ENCODE results near the gene PTBP1. TPM values are rescaled to one million over a fixed set of nuclear protein-coding genes. Genes with fewer than 3 reads are reported as not detected.

The PTBP1 gene
- total and polyA plus RNA-seq, 9 of the 15 experiments (the other 6 are each of a cell fraction or from before 2014, with no cell fraction given): 14.0 to 759 (median 234) TPM

DNA sequence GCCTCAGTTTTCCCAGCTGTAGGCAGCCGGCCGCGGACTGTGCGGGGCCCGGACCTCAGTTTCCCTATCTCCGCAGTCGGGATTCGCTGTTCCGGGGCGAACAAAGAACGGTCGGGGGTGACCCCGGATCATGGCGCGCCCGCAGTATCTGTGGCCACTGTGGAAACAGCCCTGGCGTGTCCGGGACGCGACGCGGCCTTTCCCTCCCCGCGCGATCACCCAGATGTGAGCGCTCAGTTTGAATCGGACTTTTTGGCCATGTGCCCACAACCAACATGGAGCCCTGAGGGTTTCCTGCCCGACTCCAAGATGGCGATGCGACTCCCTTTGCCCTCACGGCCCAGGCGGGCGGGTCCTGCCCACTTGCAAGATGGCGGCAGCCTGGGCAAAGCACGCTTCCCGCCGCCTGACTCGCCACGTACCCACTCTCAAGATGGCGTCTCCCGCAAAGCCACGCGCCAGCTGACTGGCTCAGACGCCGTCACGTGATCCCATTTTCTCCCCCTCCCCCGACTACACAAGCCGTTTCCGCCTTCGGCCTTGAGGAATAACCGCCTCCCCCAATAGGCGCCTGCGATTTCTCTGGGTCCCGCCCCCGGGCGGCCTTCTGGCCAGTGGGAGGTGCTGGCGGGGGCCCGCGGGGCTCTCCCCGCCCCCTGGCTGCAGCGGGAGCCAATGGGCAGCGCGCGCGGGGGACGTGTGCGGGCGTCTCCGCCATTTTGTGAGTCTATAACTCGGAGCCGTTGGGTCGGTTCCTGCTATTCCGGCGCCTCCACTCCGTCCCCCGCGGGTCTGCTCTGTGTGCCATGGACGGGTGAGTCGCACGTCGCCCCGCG lies at the start of gene PTBP1 (continued):
- TF ChIP-seq, protein P1, sequence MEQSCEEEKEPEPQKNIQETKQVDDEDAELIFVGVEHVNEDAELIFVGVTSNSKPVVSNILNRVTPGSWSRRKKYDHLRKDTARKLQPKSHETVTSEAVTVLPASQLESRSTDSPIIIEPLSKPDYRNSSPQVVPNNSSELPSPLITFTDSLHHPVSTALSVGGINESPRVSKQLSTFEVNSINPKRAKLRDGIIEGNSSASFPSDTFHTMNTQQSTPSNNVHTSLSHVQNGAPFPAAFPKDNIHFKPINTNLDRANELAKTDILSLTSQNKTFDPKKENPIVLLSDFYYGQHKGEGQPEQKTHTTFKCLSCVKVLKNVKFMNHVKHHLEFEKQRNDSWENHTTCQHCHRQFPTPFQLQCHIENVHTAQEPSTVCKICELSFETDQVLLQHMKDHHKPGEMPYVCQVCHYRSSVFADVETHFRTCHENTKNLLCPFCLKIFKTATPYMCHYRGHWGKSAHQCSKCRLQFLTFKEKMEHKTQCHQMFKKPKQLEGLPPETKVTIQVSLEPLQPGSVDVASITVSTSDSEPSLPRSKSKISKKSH (CRISPR knock-in tag; IDR thresholded peaks at IDR 0.05): no peak
- TF ChIP-seq ZNF584 (CRISPR knock-in tag; IDR thresholded peaks at IDR 0.05; ENCODE audit: low read depth) (peak; percentile 89), ELF4 (CRISPR knock-in tag; IDR thresholded peaks at IDR 0.05) (peak; percentile 92), SMAD3 (CRISPR knock-in tag; conservative IDR thresholded peaks at IDR 0.05) (0 out of 2 replicates have a peak, but pooled peaks have one; percentile 32), ARHGAP35 (IDR thresholded peaks at IDR 0.05; ENCODE audit: partially characterized antibody) (no peak), ETV6 (IDR thresholded peaks at IDR 0.05; ENCODE audit: borderline replicate concordance in 1 of 2, low read depth in 2 of 2, low read length in 1 of 2) (0 out of 4 replicates have a peak, but pooled peaks of 1 of the 2 experiments have one; percentile 27), ETV6 (CRISPR knock-in tag; IDR thresholded peaks at IDR 0.05; ENCODE audit: borderline replicate concordance) (no peak), SRSF1 (IDR thresholded peaks at IDR 0.05; ENCODE audit: low read depth, low read length) (no peak), POU5F1 (IDR thresholded peaks at IDR 0.05; ENCODE audit: borderline replicate concordance, low read depth, low read length, partially characterized antibody) (no peak), ARID2 (IDR thresholded peaks at IDR 0.05) (no peak), SPI1 (IDR thresholded peaks at IDR 0.05; ENCODE audit: borderline replicate concordance, low read depth, low read length) (no peak), ZBTB1 (CRISPR knock-in tag; IDR thresholded peaks at IDR 0.05; ENCODE audit: borderline replicate concordance, low read depth) (peak; percentile 69; the same call in 1 of the 2 replicates), SMAD2 (IDR thresholded peaks at IDR 0.05; ENCODE audit: low read depth, low read length) (no peak), ZNF507 (tag; conservative IDR thresholded peaks at IDR 0.05) (no peak), MAZ (CRISPR knock-in tag; conservative IDR thresholded peaks at IDR 0.05 in 1 of 2, IDR thresholded peaks at IDR 0.05 in 1 of 2) (peak; percentile 91 to 92), MCM3 (IDR thresholded peaks at IDR 0.05) (no peak), ZNF133 (CRISPR knock-in tag; IDR thresholded peaks at IDR 0.05) (no peak), IFI16 (CRISPR knock-in tag; IDR thresholded peaks at IDR 0.05) (no peak), JUND (IDR thresholded peaks at IDR 0.05; ENCODE audit: borderline replicate concordance, low read depth, low read length) (peak; percentile 58), JUND (tag; IDR thresholded peaks at IDR 0.05; ENCODE audit: borderline replicate concordance, low read depth, low read length) (no peak; the same call in 2 of the 3 replicates), ZNF586 (CRISPR knock-in tag; conservative IDR thresholded peaks at IDR 0.05) (no peak)
- TF ChIP-seq, protein P2, sequence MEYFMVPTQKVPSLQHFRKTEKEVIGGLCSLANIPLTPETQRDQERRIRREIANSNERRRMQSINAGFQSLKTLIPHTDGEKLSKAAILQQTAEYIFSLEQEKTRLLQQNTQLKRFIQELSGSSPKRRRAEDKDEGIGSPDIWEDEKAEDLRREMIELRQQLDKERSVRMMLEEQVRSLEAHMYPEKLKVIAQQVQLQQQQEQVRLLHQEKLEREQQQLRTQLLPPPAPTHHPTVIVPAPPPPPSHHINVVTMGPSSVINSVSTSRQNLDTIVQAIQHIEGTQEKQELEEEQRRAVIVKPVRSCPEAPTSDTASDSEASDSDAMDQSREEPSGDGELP (CRISPR knock-in tag; IDR thresholded peaks at IDR 0.05; ENCODE audit: borderline replicate concordance): peak; percentile 98
- TF ChIP-seq, protein P3, sequence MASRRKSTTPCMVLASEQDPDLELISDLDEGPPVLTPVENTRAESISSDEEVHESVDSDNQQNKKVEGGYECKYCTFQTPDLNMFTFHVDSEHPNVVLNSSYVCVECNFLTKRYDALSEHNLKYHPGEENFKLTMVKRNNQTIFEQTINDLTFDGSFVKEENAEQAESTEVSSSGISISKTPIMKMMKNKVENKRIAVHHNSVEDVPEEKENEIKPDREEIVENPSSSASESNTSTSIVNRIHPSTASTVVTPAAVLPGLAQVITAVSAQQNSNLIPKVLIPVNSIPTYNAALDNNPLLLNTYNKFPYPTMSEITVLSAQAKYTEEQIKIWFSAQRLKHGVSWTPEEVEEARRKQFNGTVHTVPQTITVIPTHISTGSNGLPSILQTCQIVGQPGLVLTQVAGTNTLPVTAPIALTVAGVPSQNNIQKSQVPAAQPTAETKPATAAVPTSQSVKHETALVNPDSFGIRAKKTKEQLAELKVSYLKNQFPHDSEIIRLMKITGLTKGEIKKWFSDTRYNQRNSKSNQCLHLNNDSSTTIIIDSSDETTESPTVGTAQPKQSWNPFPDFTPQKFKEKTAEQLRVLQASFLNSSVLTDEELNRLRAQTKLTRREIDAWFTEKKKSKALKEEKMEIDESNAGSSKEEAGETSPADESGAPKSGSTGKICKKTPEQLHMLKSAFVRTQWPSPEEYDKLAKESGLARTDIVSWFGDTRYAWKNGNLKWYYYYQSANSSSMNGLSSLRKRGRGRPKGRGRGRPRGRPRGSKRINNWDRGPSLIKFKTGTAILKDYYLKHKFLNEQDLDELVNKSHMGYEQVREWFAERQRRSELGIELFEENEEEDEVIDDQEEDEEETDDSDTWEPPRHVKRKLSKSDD (conservative IDR thresholded peaks at IDR 0.05; ENCODE audit: low read length): peak; percentile 93

Measured in K562 (cell line).